H7 (cell line): ENCODE data around the gene RASGEF1C. TPM values are rescaled to one million over a fixed set of nuclear protein-coding genes. Genes with fewer than 3 reads are reported as not detected.

ENCODE experiments used
- DNase-seq: peaks from one replicate; pipeline ENCODE4 v3.0.0; 2012
- H3K27me3 ChIP-seq: 2 replicates; pipeline ENCODE4 v1.6.0; 2011; ENCODE audit warnings: mild to moderate bottlenecking, low read length; ENCODE audit not compliant: control insufficient read depth, insufficient read depth
- H3K36me3 ChIP-seq: replicated peaks from 2 replicates; pipeline ENCODE4 v1.5.1; 2011; ENCODE audit warnings: low read length; ENCODE audit not compliant: control insufficient read depth, insufficient read depth
- H3K4me3 ChIP-seq: 2 replicates; pipeline ENCODE4 v1.5.1; 2011; ENCODE audit warnings: low read depth, mild to moderate bottlenecking, control low read depth, low read length, moderate library complexity; ENCODE audit not compliant: insufficient read depth
- total RNA-seq: library from RNA; depleted of rRNA; stranded (reverse); fragments of >200 nt; shearing (Covaris generic); gene quantifications from 2 replicates; pipeline ENCODE4 v1.2.3, GENCODE V29; 2014

The RASGEF1C gene
- total RNA-seq, 1 experiment from 2014 or later: 1.4 TPM

GRCh38 chr5:180142824-180143610, 66.0 kb downstream of the RASGEF1C start:
- no peaks in the 10 kb centered on the region for H3K36me3 ChIP-seq
- H3K4me3 ChIP-seq: no peak overlapping the region
- DNase-seq: peak; percentile 36
- H3K27me3 ChIP-seq: no peaks in the 10 kb centered on the region

GRCh38 chr5:180142021-180142765, 66.8 kb downstream of the RASGEF1C start:
- H3K36me3 ChIP-seq: no peaks in the 10 kb centered on the region
- peak; percentile 23 for DNase-seq
- H3K4me3 ChIP-seq: no peak overlapping the region
- H3K27me3 ChIP-seq: no peaks in the 10 kb centered on the region

- no peak for DNase-seq
- Histone ChIP-seq H3K4me3 (no peak overlapping the region), H3K27me3 (no peaks in the 10 kb centered on the region), H3K36me3 (no peaks in the 10 kb centered on the region)
Observed at GRCh38 chr5:180141068-180141660, 67.8 kb downstream of the RASGEF1C start.

GRCh38 chr5:180140571-180140970, 68.4 kb downstream of the RASGEF1C start:
- no peak overlapping the region for H3K4me3 ChIP-seq
- H3K36me3 ChIP-seq: no peaks in the 10 kb centered on the region
- peak; percentile 48 for DNase-seq
- H3K27me3 ChIP-seq: no peaks in the 10 kb centered on the region

- no peak for DNase-seq
- H3K36me3 ChIP-seq: no peaks in the 10 kb centered on the region
- H3K4me3 ChIP-seq: no peak overlapping the region
- H3K27me3 ChIP-seq: no peaks in the 10 kb centered on the region
Observed at GRCh38 chr5:180140079-180140554, 68.9 kb downstream of the RASGEF1C start.

- H3K36me3 ChIP-seq: no peaks in the 10 kb centered on the region
- H3K4me3 ChIP-seq: no peak overlapping the region
- no peaks in the 10 kb centered on the region for H3K27me3 ChIP-seq
- DNase-seq: peak; percentile 45
Observed at GRCh38 chr5:180139731-180140055, 69.3 kb downstream of the RASGEF1C start.

- Histone ChIP-seq H3K36me3 (no peaks in the 10 kb centered on the region), H3K27me3 (no peaks in the 10 kb centered on the region), H3K4me3 (no peak overlapping the region)
- peak; percentile 51 for DNase-seq
Observed at GRCh38 chr5:180138976-180139730, 69.9 kb downstream of the RASGEF1C start.

GRCh38 chr5:180138214-180138975, 70.6 kb downstream of the RASGEF1C start:
- peak; percentile 36 for DNase-seq
- Histone ChIP-seq H3K4me3 (no peak overlapping the region), H3K27me3 (no peaks in the 10 kb centered on the region), H3K36me3 (no peaks in the 10 kb centered on the region)

GRCh38 chr5:180137401-180138213, 71.4 kb downstream of the RASGEF1C start:
- H3K36me3 ChIP-seq: no peaks in the 10 kb centered on the region
- peak; percentile 41 for DNase-seq
- H3K27me3 ChIP-seq: no peaks in the 10 kb centered on the region
- no peak overlapping the region for H3K4me3 ChIP-seq

GRCh38 chr5:180136630-180137381, 72.2 kb downstream of the RASGEF1C start:
- H3K36me3 ChIP-seq: no peaks in the 10 kb centered on the region
- no peak overlapping the region for H3K4me3 ChIP-seq
- peak; percentile 78 for DNase-seq

GRCh38 chr5:180135967-180136629, 72.9 kb downstream of the RASGEF1C start:
- no peak for DNase-seq
- Histone ChIP-seq H3K4me3 (no peak overlapping the region), H3K27me3 (no peaks in the 10 kb centered on the region), H3K36me3 (no peaks in the 10 kb centered on the region)

More at GRCh38 chr5:180136630-180137381, 72.2 kb downstream of the RASGEF1C start:
- no peaks in the 10 kb centered on the region for H3K27me3 ChIP-seq
